Left ventricle myocardium inferior (tissue), 1 donor: ENCODE measurements around the gene PLCB1. TPM values are rescaled to one million over a fixed set of nuclear protein-coding genes. Genes with fewer than 3 reads are reported as not detected.
A peak's percentile ranks its signal among the peaks of the same experiment; 100 is the strongest.

Experiments
- DNase-seq: peaks from one replicate; pipeline ENCODE4 v3.0.0-alpha.2; 2020
- H3K27ac ChIP-seq: fragments of 200-600 bp; replicated peaks from 2 replicates; pipeline ENCODE4 v1.8.0; 2021
- H3K27me3 ChIP-seq: fragments of 200-600 bp; 2 replicates; pipeline ENCODE4 v1.8.0; 2021; ENCODE audit warnings: low read depth
- H3K36me3 ChIP-seq: fragments of 200-600 bp; 2 replicates; pipeline ENCODE4 v1.8.0; 2021
- H3K4me1 ChIP-seq: fragments of 200-600 bp; 2 replicates; pipeline ENCODE4 v1.8.0; 2021
- H3K4me3 ChIP-seq: fragments of 200-600 bp; 2 replicates; pipeline ENCODE4 v1.8.0; 2021; ENCODE audit warnings: mild to moderate bottlenecking, moderate library complexity
- H3K9me3 ChIP-seq: fragments of 200-600 bp; replicated peaks from 2 replicates; pipeline ENCODE4 v1.8.0; 2021
- intact Hi-C: fragments of 100-400 bp; cut with micrococcal nuclease; formaldehyde crosslinking; loops from one replicate; pipeline ENCODE4 v1.11.0; 2022
- total RNA-seq: library from RNA; stranded (reverse); fragmentation: NEBNext Ultra II Directional; extraction: Animal tissue kit (Norgen Biotek cat#: 25700); gene quantifications from one replicate; pipeline ENCODE4 v1.2.1, GENCODE V29; 2021
- TF ChIP-seq, protein P1 (sequence below): fragments of 200-600 bp; IDR thresholded peaks from 2 replicates; pipeline ENCODE4 v1.8.0; 2021; ENCODE audit warnings: antibody characterized with exemption, mild to moderate bottlenecking, borderline replicate concordance
- donor health status: DM: no; HTN: yes; CAD: no; lungs with severe emphysema.

Gene PLCB1
- total RNA-seq, 1 donor from 2014 or later = 6.0 TPM

DNA sequence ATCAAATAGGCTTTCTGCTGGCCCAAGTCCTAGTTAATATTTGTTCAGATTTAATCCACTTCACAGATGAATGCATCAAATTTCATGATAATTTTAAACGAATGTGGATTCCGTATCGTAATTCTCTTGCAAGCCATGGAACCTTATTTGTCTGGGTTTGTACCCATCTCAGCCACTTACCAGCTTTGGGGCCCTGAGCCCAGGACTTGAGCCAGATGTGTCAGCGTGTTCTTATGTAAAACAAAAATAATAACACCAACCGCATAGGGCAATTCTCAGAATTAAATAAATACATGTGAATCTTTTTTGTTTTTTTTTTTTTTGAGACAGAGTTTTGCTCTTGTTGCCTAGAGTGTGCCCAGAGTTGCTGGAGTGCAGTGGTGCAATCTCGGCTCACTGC, 654.3 kb downstream of the PLCB1 start:
- H3K36me3 ChIP-seq = no peaks in the 10 kb centered on the region
- intact Hi-C loops = no loop called here
- H3K27ac ChIP-seq = no peak overlapping the region
- no peak for DNase-seq
- H3K27me3 ChIP-seq = no peaks in the 10 kb centered on the region
- TF ChIP-seq, protein P1, sequence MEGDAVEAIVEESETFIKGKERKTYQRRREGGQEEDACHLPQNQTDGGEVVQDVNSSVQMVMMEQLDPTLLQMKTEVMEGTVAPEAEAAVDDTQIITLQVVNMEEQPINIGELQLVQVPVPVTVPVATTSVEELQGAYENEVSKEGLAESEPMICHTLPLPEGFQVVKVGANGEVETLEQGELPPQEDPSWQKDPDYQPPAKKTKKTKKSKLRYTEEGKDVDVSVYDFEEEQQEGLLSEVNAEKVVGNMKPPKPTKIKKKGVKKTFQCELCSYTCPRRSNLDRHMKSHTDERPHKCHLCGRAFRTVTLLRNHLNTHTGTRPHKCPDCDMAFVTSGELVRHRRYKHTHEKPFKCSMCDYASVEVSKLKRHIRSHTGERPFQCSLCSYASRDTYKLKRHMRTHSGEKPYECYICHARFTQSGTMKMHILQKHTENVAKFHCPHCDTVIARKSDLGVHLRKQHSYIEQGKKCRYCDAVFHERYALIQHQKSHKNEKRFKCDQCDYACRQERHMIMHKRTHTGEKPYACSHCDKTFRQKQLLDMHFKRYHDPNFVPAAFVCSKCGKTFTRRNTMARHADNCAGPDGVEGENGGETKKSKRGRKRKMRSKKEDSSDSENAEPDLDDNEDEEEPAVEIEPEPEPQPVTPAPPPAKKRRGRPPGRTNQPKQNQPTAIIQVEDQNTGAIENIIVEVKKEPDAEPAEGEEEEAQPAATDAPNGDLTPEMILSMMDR = no peak
- no peaks in the 10 kb centered on the region for H3K9me3 ChIP-seq
- peaks cover 4% of the 10 kb centered on the region for H3K4me1 ChIP-seq
- H3K4me3 ChIP-seq = no peak overlapping the region

DNA sequence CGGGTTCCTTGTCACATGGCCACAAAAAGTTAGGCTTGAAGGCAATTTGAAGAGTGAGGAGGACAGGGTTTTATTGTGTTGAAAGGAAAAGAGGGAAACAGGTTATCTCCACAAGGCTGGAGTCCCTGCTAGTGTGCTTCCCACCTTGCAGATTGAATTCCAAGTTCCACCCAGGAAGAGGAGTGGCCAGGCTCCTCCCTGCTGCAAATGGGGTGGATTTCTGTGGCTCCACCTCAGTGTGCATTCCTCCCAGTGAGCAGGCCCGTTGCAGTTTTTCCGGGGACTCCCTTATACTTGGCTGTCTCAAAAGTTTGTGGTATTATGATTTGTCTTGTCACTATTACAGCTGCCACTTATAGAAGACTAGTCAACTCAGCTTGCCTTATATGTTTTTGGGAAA, 655.0 kb downstream of the PLCB1 start:
- no peak for DNase-seq
- H3K36me3 ChIP-seq = no peaks in the 10 kb centered on the region
- H3K27ac ChIP-seq = no peak overlapping the region
- TF ChIP-seq, protein P1 = no peak
- intact Hi-C loops = no loop called here
- H3K4me3 ChIP-seq = no peak overlapping the region
- H3K27me3 ChIP-seq = no peaks in the 10 kb centered on the region
- H3K4me1 ChIP-seq = peaks cover 4% of the 10 kb centered on the region
- no peaks in the 10 kb centered on the region for H3K9me3 ChIP-seq

DNA sequence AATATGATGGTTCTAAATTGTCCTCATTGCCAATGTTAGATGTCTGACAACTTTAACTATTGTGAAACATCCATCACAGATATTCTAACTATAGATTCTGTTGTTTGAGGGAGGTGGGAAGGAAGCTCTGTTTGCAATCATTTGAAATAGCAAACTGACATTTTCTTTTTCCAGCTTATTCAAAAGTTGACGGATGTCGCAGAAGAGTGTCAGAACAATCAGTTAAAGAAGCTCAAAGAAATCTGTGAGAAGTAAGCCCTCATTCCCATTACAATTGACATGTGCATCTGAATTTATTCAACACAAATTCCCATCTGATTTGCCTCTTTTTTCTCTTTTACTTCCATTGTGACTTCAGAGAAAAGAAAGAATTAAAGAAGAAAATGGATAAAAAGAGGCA, 656.2 kb downstream of the PLCB1 start:
- no peaks in the 10 kb centered on the region for H3K9me3 ChIP-seq
- intact Hi-C loops = no loop called here
- no peak for DNase-seq

DNA sequence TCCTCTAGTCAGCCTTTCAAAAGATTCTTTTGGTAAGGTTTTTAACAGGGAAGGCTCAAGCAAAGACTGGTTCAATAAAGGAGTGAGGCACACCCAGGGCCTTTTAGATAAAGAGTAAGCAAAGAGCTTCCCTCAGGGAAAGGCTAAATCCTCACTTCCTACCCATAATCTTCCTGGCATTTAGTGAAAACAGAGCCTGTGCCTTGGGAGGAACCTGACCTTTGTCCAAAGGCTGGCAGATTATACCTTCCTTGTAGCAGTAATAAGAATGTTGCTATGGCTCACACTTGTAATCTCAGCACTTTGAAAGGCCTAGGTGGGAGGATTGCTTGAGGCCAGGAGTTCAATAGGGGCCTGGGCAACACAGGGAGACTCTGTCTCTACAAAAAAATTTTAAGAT, 656.8 kb downstream of the PLCB1 start:
- DNase-seq = no peak
- intact Hi-C loops = no loop called here
- Histone ChIP-seq H3K9me3 (no peaks in the 10 kb centered on the region), H3K4me3 (no peak overlapping the region), H3K27me3 (no peaks in the 10 kb centered on the region), H3K27ac (no peak overlapping the region), H3K36me3 (no peaks in the 10 kb centered on the region), H3K4me1 (peaks cover 4% of the 10 kb centered on the region)
- TF ChIP-seq, protein P1 = no peak

More for the DNA sequence above, 656.2 kb downstream of the PLCB1 start:
- Histone ChIP-seq H3K4me3 (no peak overlapping the region), H3K36me3 (no peaks in the 10 kb centered on the region), H3K27me3 (no peaks in the 10 kb centered on the region), H3K4me1 (peaks cover 4% of the 10 kb centered on the region), H3K27ac (no peak overlapping the region)
- TF ChIP-seq, protein P1 = no peak

DNA sequence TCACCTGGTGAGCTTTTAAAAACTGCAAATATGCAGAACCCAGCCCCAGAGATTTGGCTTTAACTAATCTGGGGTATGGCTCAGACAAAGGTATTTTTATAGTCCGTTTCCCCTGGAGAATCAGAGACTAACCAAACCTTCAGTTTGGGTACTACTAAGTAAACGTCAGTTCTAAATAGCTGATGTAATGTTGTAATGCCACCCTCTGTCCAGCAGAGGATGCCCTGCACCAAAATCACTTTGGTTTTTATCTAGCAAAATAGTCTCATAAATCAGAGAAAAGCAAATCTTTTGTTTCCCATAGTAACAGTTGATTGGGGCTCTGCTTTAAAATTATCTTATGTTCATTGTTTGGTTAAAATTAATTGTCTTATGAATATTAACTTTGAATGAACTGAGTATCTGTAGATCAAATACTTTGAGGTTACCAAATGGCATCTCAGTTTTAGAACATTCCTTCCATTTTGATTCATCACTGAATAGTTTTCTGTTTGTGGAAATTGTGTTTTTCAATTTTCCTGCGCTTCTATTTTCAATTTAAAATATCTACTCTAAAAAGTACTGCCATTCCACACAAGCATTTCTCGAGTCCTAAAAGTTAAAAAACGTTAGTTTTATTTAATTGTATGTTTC, 658.5 kb downstream of the PLCB1 start:
- no peaks in the 10 kb centered on the region for H3K27me3 ChIP-seq
- H3K9me3 ChIP-seq = no peaks in the 10 kb centered on the region
- H3K4me3 ChIP-seq = no peak overlapping the region
- intact Hi-C loops = loop anchor here (10.0 kb wide), 1 partner anchor 574 kb away; no protein-coding TSS in a partner anchor
- peaks cover 11% of the 10 kb centered on the region for H3K4me1 ChIP-seq
- TF ChIP-seq, protein P1 = peak; percentile 98
- H3K36me3 ChIP-seq = no peaks in the 10 kb centered on the region
- no peak overlapping the region for H3K27ac ChIP-seq
- no peak for DNase-seq
